ENCODE measurements around the gene GSG1L2. TPM values are rescaled to one million over a fixed set of nuclear protein-coding genes. Genes with fewer than 3 reads are reported as not detected.

The GSG1L2 gene
- not detected for total RNA-seq
- not detected for polyA plus RNA-seq
- long read RNA-seq, donor 1 = 0 reads
- long read RNA-seq, donor 2 = 0 reads
- long read RNA-seq, donor 3 = 0 reads

GRCh38 chr17:9821921-9822320, at the start of gene GSG1L2:
Gene GSG1L2 (minus strand): TSS chr17:9822079. CDS start chr17:9822071, 8 bp downstream.
- 71 to 72% methylated on average over 15 of the region's 15 CpGs for WGBS, 2 donors
- Histone ChIP-seq H3K27me3 (peaks cover 0 to 25% (median 10%) of the 10 kb centered on the region in 7 donors), H3K4me1 (no peaks in the 10 kb centered on the region), H3K27ac (no peak within 1 kb of the TSS), H3K4me3 (no peak within 1 kb of the TSS), H3K9me3 (no peaks in the 10 kb centered on the region), H3K36me3 (no peaks in the 10 kb centered on the region)
- TF ChIP-seq, protein P1, sequence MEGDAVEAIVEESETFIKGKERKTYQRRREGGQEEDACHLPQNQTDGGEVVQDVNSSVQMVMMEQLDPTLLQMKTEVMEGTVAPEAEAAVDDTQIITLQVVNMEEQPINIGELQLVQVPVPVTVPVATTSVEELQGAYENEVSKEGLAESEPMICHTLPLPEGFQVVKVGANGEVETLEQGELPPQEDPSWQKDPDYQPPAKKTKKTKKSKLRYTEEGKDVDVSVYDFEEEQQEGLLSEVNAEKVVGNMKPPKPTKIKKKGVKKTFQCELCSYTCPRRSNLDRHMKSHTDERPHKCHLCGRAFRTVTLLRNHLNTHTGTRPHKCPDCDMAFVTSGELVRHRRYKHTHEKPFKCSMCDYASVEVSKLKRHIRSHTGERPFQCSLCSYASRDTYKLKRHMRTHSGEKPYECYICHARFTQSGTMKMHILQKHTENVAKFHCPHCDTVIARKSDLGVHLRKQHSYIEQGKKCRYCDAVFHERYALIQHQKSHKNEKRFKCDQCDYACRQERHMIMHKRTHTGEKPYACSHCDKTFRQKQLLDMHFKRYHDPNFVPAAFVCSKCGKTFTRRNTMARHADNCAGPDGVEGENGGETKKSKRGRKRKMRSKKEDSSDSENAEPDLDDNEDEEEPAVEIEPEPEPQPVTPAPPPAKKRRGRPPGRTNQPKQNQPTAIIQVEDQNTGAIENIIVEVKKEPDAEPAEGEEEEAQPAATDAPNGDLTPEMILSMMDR (IDR thresholded peaks at IDR 0.05) = no peak
- DNase-seq (no peak), ATAC-seq (no peak)
- intact Hi-C loops (cut with DNase I) = no loop called here

DNA sequence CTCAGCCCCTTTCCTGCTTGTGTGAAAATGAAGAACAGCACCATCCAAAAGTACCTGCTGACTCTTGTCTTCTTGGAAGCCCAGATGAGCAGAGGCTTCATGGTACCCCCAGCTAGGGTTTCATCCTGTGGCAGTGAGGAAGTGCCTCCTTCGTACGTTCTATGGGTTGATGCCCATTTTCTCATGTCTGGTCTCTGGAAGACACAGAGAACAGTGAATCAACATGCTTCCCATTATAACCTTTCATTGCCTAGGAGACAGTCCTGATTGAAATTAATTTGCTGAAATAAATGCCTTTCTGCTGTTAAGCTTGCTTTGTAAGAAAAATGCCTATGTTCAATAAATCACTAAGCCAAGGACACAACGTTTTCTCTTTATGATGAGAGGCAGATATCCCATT, 46.7 kb upstream of the GSG1L2 start:
- Histone ChIP-seq H3K27me3 (peaks cover 0 to 4% (median 0%) of the 10 kb centered on the region in 7 donors), H3K9me3 (peaks cover 0 to 7% (median 0%) of the 10 kb centered on the region in 11 donors), H3K27ac (no peak overlapping the region), H3K36me3 (no peaks in the 10 kb centered on the region), H3K4me1 (no peaks in the 10 kb centered on the region), H3K4me3 (no peak overlapping the region)
- 73 to 83% methylated on average over 3 of the region's 3 CpGs for WGBS, 2 donors
- intact Hi-C loops (cut with DNase I) = no loop called here
- DNase-seq (no peak), ATAC-seq (no peak)
- TF ChIP-seq, protein P1 (IDR thresholded peaks at IDR 0.05) = no peak

GRCh38 chr17:9865586-9865985, 43.7 kb upstream of the GSG1L2 start:
- H3K4me1 ChIP-seq = no peaks in the 10 kb centered on the region
- peaks cover 0 to 21% (median 0%) of the 10 kb centered on the region in 11 donors for H3K9me3 ChIP-seq
- H3K36me3 ChIP-seq = no peaks in the 10 kb centered on the region
- peaks cover 0 to 4% (median 0%) of the 10 kb centered on the region in 7 donors for H3K27me3 ChIP-seq
- H3K27ac ChIP-seq = no peak overlapping the region
- intact Hi-C loops (cut with DNase I) = no loop called here
- ATAC-seq = no peak
- no peak for DNase-seq
- WGBS, 2 donors = 43 to 80% methylated on average over 1 of the region's 1 CpG
- TF ChIP-seq, protein P1 (IDR thresholded peaks at IDR 0.05) = no peak
- H3K4me3 ChIP-seq = no peak overlapping the region

DNA sequence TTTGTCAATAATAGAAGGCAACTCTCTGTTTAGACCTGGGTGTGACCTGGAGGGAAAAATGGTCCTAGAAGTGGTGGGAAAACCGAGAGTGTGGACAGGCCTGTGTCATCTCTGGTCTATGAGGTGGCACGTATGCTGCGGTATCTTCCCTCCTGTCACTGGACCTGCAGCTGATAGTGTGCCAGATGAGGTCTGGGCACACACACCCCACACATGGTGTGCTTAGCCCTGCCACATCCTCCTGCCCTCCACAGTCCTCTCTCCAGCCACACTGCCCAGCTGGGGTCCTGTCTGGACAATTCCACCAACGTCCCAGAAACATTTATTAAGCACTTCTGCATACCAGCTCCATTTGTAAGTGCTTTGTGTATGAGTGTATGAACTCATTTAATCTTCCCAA, 41.1 kb upstream of the GSG1L2 start:
- TF ChIP-seq, protein P1 (IDR thresholded peaks at IDR 0.05) = no peak
- peaks cover 0 to 4% (median 0%) of the 10 kb centered on the region in 7 donors for H3K27me3 ChIP-seq
- no peak for ATAC-seq

More for the DNA sequence above, 41.1 kb upstream of the GSG1L2 start:
- Histone ChIP-seq H3K9me3 (peaks cover 0 to 42% (median 7%) of the 10 kb centered on the region in 11 donors), H3K4me3 (no peak overlapping the region), H3K4me1 (no peaks in the 10 kb centered on the region), H3K36me3 (no peaks in the 10 kb centered on the region), H3K27ac (no peak overlapping the region)
- no peak for DNase-seq
- intact Hi-C loops (cut with DNase I) = no loop called here
- WGBS, 2 donors = 57 to 70% methylated on average over 4 of the region's 4 CpGs

Measured in heart right ventricle (tissue), 16 donors.